Left kidney (tissue), 2 donors: Measurements from ENCODE around the gene TTC28. TPM values are rescaled to one million over a fixed set of nuclear protein-coding genes. Genes with fewer than 3 reads are reported as not detected.

Experiments
- DNase-seq: peaks from one replicate; pipeline ENCODE4 v3.0.0-alpha.2; 2013
- polyA plus RNA-seq: library from polyadenylated mRNA; unstranded; fragments of 120-200 nt; gene quantifications from one replicate; pipeline ENCODE4 v1.2.1, GENCODE V29; 2013; ENCODE audit not compliant: insufficient read length

Gene TTC28
- polyA plus RNA-seq, 1 donor = 45.8 TPM

GRCh38 chr22:27962268-27963044, 717.2 kb downstream of the TTC28 start:
- peak; percentile 17 for DNase-seq

GRCh38 chr22:27961680-27962079, 718.0 kb downstream of the TTC28 start:
- DNase-seq = no peak

DNA sequence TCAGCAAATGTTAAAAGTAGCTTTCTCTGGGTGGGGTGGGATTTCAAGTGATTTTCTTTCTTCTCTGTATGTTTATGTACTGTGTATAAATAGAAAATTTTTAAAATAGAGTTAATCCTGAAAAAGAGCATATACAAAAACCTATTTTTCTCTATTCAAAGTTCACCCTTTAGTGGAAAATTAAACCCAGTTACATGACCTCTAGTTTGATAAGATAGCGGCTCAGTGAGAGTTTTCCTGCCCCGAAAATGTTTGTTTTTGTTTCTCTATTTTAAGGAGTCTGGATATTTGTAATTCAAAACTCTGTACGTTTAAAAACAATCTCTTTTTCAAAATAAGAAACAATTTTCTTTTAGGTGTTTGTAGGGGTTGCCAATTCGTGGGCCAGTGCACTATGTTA, 718.5 kb downstream of the TTC28 start:
- DNase-seq = no peak

DNA sequence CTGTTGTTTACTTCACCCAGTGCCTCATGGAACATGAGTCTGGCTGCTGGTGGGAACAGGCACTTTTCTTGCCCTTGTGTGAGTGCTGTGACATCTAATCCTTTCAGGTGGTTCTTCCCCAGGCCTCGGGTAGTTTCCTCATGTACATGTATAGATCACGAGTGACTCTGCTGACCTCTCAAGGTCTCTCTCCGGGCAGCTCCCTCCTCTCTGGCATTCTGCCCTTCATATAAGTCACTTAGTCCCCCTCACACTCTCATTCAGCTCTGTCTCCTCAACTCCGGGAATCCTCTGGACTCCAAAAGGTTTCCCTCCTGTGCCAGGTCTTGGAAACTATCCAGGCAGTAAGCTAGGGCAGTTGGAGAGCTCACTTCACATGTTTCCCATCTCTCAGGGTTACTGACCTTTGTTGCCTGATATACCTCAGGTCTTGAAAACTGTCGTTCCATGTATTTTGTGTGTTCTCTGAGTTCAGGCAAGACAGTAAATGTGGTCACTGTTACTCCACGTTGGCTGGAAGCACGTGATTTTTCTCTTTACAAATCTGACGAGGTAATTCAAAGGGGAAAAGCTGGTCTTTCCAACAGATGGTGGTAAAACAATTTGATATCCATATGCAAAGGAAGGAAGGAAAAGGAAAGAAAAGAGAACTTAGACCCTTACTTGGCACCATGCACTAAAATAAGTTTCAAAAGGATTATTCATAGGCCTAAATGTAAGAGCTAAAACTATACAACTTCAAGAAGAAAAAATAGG, 720.1 kb downstream of the TTC28 start:
- DNase-seq = no peak

DNA sequence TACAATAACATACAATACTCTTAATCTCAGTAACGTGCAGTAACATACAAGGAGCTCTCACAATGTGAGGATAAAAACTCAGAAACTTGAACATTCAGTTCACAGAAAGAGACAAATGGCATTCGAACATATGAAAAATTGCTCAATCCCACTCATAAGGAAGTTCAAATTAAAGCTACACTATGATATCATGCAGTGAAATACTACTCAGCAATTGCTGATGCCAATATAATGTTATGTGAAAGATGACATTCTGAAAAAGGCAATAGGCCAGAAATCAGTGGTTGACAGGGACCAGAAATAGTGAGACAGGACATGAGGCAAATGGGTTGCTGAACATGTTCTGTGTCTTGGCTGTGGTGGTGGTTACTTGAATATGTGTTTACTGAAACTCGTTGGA, 726.9 kb downstream of the TTC28 start:
- DNase-seq = no peak

- DNase-seq = no peak
Observed at GRCh38 chr22:27952091-27952490, 727.5 kb downstream of the TTC28 start.

DNA sequence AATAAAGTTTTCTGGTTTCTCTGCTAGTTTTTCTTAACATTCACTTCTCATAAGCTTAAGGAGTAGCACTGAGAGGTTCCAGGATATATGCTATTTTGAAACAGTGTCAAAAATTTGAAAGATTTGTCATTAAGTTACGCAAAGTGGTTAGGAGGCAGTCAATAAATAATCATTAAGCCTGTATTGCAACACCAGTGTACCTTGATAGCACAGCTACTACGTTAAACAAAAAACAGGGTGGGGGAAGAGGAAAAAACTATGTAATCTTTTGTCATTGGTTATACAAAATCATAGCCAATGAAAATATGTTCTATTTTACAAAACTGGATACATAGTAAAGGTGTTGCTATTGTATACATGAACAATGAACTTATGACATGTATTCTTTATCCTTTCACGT, 730.2 kb downstream of the TTC28 start:
- DNase-seq = no peak

DNA sequence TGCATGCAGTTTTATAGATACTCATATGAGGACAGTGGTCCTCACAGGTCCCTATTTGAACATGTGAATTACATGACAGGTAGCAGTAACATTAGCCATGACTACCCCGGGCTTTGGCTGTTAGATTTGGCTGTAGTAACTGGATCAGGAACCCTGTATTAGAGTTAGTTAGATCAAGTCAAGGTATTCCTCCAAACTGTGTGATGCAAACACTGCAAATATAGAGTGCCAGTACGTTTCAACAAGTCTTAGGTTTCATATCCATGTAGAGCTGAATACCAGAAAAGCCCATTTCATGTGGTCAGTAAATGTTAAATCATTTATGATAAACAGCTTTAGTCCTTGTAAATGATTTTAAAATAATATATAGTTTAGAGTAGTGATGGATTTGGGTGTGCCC, 731.1 kb downstream of the TTC28 start:
- no peak for DNase-seq

GRCh38 chr22:27947448-27947847, 732.2 kb downstream of the TTC28 start:
- DNase-seq = no peak

DNA sequence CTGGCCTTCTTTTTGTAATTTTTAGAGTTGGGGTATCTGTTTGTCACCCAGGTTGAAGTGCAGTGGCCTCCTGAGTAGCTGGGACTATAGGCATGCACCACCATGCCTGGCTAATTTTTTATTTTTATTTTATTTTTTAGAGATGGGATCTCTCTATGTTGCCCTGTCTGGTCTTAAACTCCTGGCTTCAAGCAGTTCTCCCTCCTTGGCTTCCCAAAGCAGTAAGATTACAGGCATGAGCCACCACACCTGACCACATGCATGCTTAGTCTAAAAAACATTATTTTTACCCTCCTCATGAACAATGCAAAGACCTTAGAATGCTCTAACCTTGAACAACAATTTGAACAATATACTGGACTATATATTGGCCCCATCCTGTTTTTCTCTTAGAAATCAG, 738.5 kb downstream of the TTC28 start:
- no peak for DNase-seq

GRCh38 chr22:27937453-27937852, 742.2 kb downstream of the TTC28 start:
- no peak for DNase-seq

- no peak for DNase-seq
Observed at GRCh38 chr22:27935897-27936296, 743.7 kb downstream of the TTC28 start.

- DNase-seq = no peak
Observed at GRCh38 chr22:27934069-27934468, 745.6 kb downstream of the TTC28 start.

GRCh38 chr22:27933186-27933983, 746.3 kb downstream of the TTC28 start:
- DNase-seq = no peak

- no peak for DNase-seq
Observed at GRCh38 chr22:27930331-27931060, 749.1 kb downstream of the TTC28 start.

Other genes with a start within 250 kb of the TTC28 start
- 24.5 TPM for gene CHEK2, start 62.0 kb upstream of the TTC28 start, polyA plus RNA-seq
- gene HSCB, start 62.2 kb upstream of the TTC28 start, polyA plus RNA-seq = 23.6 TPM
- gene CCDC117, start 92.9 kb upstream of the TTC28 start, polyA plus RNA-seq = 40.1 TPM
- gene XBP1, start 120.7 kb upstream of the TTC28 start, polyA plus RNA-seq = 127 TPM
- 30.5 TPM for gene ZNRF3, start 203.7 kb upstream of the TTC28 start, polyA plus RNA-seq